ENCODE measurements around the gene TSPYL4. TPM values are rescaled to one million over a fixed set of nuclear protein-coding genes. Genes with fewer than 3 reads are reported as not detected.

Gene TSPYL4
- total RNA-seq, 4 donors from 2014 or later = 9.5 to 17.6 (median 15.7) TPM

GRCh38 chr6:116200619-116201249 lies 53.1 kb downstream of the TSPYL4 start:
- intact Hi-C loops (cut with DNase I; ENCODE audit: low total_unique reads) = no loop called here
- no peak for TF ChIP-seq CTCF (IDR thresholded peaks at IDR 0.05)
- TF ChIP-seq POLR2A (IDR thresholded peaks at IDR 0.05) = no peak
- 60 to 61% methylated on average over 3 of the region's 3 CpGs for WGBS, 2 donors
- no peak for DNase-seq (ENCODE audit: low spot score in 2 of 2)
- H3K4me3 ChIP-seq (ENCODE audit: low read depth, poor library complexity, severe bottlenecking) = no peak overlapping the region

Other genes with a start within 250 kb of the TSPYL4 start
- gene FRK, start 193.2 kb downstream of the TSPYL4 start, total RNA-seq = 1 to 10 TPM in 3 of 4 donors, under 1 TPM in 1; 0.59 to 3.2 (median 2.0) TPM
- gene NT5DC1, start 153.2 kb downstream of the TSPYL4 start, total RNA-seq = 10 to 100 TPM in 3 of 4 donors, 1 to 10 TPM in 1; 7.7 to 25.0 (median 12.3) TPM
- under 1 TPM in 1 of 4 donors, not detected in 3; 0.23 TPM for gene COL10A1, start 127.9 kb downstream of the TSPYL4 start, total RNA-seq
- gene TSPYL1, start 25.9 kb upstream of the TSPYL4 start, total RNA-seq = 10 to 100 TPM; 57.2 to 75.3 (median 65.6) TPM
- gene DSE, start 116.9 kb upstream of the TSPYL4 start, total RNA-seq = 10 to 100 TPM; 29.0 to 50.4 (median 38.7) TPM
- gene CALHM6, start 207.3 kb upstream of the TSPYL4 start, total RNA-seq = 1 to 10 TPM in 2 of 4 donors, under 1 TPM in 1, not detected in 1; 0.65 to 3.3 (median 2.6) TPM

Measured in lower leg skin (tissue), 4 donors.